H1 (cell line): Measurements from ENCODE around the gene TCAF1.

Experiments used
- CREB1 ChIP-seq: IDR thresholded peaks from 2 replicates; pipeline ENCODE4 v1.6.1; 2012; ENCODE audit warnings: inconsistent platforms
- POLR2A ChIP-seq, 2 experiments: IDR thresholded peaks; 1 replicate in 1 of 2; 2 replicates in 1 of 2; pipeline ENCODE4 v1.6.1; 2011; ENCODE audit warnings: low read depth in 2 of 2, low read length in 2 of 2, mild to moderate bottlenecking in 2 of 2; ENCODE audit errors: control extremely low read depth in 1 of 2
- TF ChIP-seq, protein P1 (sequence below), 3 experiments: IDR thresholded peaks; 1 replicate in 2 of 3; 2 replicates in 1 of 3; pipeline versions ENCODE4 v1.5.1 to v1.6.1; 2011; ENCODE audit warnings: low read length in 3 of 3, mild to moderate bottlenecking in 3 of 3, inconsistent platforms in 2 of 3, low read depth in 1 of 3, moderate library complexity in 1 of 3; ENCODE audit not compliant: insufficient read depth in 1 of 3; ENCODE audit errors: control extremely low read depth in 1 of 3
- TF ChIP-seq, protein P2 (sequence below): IDR thresholded peaks from 2 replicates; pipeline ENCODE4 v1.6.1; 2011; ENCODE audit warnings: low read depth, mild to moderate bottlenecking, low read length; ENCODE audit not compliant: insufficient read depth

DNA sequence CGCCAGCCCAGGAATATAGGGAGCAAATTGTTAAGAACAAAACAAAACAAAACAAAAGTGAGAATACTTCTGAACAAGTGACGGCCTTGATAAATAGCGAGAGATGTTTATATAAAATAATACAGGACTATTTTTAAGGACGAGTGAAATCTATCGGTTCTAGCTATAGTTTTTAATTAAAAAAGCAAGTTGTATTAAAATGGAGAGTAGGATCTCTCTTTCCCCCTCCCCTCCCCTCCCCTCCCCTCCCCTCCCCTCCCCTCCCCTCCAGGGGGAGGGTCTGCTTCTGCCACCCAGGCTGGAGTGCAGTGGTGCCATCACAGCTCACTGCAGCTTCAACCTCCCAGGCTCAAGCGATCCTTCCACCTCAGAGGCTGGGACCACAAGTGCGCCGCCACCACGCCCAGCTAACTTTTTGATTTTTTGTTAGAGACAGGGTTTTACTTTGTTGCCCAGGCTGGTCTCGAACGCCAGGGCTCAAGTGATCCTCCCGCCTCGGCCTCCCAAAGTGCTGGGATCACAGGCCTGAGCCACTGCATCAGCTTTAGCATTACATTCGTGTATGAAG is 440 bp upstream of the TCAF1 start:
- TF ChIP-seq POLR2A (IDR thresholded peaks at IDR 0.05; ENCODE audit: control extremely low read depth in 1 of 2, low read depth in 2 of 2, low read length in 2 of 2) (no peak), CREB1 (no peak)
- TF ChIP-seq, protein P1, sequence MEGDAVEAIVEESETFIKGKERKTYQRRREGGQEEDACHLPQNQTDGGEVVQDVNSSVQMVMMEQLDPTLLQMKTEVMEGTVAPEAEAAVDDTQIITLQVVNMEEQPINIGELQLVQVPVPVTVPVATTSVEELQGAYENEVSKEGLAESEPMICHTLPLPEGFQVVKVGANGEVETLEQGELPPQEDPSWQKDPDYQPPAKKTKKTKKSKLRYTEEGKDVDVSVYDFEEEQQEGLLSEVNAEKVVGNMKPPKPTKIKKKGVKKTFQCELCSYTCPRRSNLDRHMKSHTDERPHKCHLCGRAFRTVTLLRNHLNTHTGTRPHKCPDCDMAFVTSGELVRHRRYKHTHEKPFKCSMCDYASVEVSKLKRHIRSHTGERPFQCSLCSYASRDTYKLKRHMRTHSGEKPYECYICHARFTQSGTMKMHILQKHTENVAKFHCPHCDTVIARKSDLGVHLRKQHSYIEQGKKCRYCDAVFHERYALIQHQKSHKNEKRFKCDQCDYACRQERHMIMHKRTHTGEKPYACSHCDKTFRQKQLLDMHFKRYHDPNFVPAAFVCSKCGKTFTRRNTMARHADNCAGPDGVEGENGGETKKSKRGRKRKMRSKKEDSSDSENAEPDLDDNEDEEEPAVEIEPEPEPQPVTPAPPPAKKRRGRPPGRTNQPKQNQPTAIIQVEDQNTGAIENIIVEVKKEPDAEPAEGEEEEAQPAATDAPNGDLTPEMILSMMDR (IDR thresholded peaks at IDR 0.05; ENCODE audit: control extremely low read depth in 1 of 3, insufficient read depth in 1 of 3, low read depth in 1 of 3, low read length in 3 of 3) = no peak
- TF ChIP-seq, protein P2, sequence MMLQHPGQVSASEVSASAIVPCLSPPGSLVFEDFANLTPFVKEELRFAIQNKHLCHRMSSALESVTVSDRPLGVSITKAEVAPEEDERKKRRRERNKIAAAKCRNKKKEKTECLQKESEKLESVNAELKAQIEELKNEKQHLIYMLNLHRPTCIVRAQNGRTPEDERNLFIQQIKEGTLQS = no peak
